ENCODE results near the gene NMT1.

The NMT1 gene

DNA sequence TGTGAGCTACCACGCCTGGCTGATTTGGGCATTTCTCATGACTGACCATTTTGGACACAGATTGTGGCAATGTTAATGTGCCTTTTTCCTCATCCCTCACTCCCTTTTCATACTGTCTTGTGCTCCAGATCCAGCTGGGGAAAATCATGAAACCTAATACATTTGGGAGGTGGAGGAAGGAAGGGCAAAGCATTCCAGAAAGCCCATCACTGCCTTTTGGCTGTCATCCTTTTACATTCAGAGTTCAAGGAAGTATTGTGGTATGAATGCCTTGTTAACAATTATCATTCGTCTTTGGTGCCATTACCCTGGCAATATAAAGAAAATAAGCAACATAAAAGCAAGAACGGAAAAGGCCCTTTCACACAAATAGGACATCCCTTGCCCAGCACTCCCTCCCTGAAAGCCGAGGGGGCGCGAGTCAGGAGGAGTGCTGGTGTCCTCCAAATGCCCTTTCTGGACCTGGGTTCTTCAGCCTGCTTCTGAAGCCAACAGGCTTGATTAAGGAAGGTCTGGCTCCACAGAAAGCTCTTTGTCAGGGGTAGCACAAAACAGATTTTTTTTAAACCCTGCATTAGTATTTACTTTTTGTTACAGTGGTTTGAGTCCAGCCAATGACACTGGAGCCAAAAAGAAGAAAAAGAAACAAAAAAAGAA, 20.1 kb downstream of the NMT1 start:
- DNase-seq (ENCODE audit: low spot score) = no peak

DNA sequence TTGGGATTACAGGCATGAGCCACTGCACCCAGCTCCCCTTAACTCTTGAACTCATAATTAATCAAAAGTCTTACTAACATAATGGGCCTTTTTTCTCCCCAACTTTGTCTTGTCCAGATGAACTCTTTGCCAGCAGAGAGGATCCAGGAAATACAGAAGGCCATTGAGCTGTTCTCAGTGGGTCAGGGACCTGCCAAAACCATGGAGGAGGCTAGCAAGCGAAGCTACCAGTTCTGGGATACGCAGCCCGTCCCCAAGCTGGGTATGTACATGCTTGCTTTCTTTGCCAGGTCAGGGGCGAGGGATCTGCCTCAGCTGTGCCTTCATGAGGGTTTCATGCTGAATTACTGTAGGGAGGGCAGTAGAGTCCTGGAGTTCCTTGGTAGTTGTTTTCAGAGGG, 25.3 kb downstream of the NMT1 start:
- peak; percentile 34 for DNase-seq (ENCODE audit: low spot score)

DNA sequence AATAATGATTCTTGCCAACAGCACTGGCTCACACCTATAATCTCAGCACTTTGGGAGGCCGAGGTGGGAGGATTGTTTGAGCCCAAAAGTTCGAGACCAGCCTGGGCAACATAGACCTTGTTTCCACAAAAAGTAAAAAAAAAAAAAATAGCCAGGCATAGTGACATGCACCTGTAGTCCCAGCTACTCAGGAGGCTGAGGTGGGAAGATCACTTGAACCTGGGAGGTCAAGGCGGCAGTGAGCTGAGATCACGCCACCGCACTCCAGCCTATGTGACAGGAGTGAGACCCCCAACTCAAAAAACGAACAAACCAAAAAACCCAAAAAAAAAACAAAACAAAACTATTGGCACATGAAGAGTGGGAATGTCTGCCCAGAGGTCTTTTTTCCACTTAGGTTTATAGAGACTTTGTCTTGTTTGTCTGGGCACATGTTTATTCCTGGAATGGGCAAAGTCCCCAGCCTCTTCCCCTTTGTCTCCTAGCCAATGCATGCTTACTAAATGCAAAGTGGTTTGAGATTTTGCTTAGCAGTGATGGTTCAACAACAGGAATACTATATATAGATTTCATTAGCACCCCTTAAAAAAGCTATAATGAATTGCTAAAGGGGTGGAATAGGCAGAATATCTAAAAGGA, 25.9 kb downstream of the NMT1 start:
- peak; percentile 34 for DNase-seq (ENCODE audit: low spot score)

DNA sequence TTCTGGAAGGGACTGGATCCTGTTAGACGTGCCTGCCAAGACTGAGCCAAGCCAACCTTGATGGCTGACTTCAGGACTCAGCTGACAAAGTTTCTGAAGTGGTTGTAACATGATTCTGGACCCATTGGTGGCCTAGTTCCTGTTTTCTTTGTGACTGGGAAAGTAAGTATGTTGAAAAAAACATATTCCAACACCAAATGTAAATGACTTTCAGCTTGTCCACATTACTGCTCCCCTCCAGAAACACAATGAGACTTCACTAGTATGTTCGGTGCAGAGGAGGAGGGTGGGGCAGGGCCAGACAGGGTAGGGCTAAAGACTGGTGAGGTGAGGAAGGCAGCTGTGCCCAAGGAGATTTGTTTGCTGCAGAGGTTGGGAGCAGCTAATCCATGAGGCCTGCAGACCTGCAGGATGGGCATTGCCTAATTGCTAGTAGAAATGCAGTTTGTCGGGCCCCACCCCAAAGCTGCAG, 26.4 kb downstream of the NMT1 start:
- DNase-seq (ENCODE audit: low spot score) = no peak

DNA sequence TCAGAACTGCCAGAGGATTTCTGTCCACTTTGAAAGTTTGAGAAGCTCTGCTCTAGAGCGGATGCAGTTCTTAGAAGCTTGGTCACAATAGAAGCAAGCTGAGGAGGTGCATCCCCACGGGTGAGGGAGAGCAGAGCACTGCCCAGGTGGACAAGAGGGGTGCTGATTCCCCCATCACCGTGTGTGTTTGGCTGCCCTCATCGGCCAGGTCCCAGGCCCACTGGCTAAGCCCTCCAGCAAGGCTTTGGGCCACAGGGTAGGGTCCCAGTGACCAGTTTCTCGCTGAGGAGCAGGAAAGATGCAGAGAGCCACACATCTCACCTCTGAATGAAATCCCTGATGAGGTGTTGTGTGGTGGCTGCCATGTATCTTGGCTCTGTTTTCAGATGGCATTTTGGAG, 26.9 kb downstream of the NMT1 start:
- DNase-seq (ENCODE audit: low spot score) = no peak

DNA sequence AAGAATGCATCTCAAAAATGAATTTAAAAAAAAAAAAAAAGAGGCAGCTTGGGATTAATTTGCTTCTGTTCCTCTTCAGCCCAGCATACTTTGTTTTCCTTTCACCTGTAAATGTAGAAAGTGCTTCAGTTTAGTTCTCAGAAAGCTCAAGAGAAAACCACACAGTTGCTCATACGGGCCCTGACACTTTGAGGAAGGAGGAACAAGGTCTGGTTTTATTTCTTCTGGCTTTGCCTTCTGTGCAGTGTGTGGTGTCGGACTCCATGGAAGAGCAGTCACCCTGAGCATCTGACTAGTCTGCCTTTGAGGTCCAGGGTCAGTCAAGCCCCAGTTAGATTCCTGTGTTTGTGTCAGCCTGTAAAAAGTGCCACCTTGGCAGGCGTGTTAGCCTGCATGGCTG, 27.6 kb downstream of the NMT1 start:
- no peak for DNase-seq (ENCODE audit: low spot score)

DNA sequence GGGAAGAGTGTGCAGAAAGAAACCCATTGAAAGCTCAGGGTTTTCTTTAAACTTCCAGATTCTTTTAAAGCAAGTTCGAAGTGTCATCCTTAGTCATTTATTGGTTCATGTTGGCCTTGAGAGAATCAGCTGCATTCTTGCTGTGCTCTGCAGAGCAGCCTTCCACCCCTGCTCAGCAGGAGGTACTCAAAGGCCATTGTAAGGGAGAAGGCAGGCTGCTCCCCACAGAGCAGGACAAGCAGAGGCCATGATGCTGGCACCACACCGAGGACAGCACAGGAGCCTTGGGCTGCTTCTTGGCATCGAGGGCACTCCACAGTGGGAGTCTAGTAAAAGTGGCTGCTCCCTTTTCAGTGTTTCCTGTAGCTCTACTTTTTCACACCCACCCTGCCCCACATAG, 29.6 kb downstream of the NMT1 start:
- DNase-seq (ENCODE audit: low spot score) = no peak

DNA sequence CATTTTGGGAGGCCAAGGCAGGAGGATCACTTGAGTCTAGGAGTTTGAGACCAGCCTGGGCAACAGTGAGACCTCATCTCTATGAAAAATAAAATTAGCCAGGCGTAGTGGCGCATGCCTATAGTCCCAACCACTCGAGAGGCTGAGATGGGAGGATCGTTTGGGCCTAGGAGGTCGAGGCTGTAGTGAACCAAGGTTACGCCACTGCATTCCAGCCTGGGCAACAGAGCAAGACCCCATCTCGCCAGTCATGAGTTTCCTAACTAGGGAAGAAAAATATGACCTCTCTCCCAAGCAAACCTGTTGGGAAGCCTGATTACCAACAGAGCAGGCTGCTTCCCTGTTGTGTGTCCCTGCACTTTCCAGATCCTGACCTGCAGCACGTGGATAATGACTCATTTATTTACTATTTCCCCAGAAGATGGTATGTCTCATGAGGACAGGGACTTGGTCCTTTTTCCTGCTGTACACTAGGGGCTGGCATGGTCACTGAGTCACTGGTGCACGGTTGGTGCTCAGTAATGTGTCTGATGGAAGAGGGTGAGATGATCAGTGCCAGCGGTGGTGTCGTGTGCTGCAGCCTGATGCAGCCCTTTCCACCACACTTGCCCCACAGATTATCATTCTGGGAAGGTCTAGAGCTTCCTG, 30.8 kb downstream of the NMT1 start:
- DNase-seq (ENCODE audit: low spot score) = no peak

DNA sequence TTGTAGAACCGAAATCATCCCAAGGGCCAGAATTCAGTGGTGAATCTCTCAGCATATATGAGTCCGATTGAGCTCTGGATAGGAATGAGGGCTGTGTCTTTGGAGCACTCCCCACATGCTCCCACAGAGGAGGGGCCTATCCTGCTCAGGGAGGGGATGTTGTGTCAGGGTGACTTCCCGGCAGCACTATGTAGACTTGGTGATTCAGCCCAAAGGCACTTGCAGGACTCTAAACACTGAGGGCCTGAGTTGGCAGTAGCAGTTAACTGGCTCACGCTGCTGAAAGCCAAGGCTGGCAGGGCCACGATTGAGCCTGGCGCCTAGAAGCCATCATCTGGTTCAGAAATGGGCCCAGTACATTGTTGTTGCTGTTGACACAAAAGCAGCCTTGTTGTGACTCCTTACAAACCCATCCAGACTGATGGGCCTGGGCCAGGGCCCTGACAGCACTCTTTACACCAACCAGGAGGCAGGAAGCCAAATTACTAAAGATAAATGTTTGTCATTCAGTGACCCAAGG, 31.9 kb downstream of the NMT1 start:
- DNase-seq (ENCODE audit: low spot score) = peak; percentile 98

DNA sequence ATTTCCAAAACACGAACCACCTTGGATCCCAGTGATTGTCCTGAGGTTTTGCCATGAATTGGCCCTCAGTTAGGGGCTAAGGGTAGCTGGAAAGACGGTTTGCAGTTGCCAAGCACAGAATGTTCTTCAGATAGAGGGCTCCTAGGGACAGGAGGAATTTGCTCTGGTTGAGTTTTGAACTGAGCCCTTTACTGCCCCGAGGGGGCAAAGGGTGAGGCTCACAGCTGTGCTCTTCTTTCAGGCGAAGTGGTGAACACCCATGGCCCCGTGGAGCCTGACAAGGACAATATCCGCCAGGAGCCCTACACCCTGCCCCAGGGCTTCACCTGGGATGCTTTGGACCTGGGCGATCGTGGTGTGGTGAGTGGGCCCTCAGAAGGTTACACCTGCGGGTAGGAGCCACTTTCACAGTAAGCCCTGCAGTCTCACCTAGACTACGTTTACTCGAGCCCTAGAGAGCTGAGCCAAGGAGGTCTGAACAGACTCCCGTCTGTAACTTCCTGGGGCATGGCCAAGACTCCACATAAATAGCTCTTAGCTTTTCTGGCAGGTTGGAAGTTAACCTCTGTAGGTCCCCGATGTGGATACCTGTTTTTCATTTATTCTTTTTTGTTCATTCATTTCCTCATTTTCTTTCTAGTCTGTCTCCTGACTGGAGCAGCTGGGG, 32.5 kb downstream of the NMT1 start:
- DNase-seq (ENCODE audit: low spot score) = no peak

DNA sequence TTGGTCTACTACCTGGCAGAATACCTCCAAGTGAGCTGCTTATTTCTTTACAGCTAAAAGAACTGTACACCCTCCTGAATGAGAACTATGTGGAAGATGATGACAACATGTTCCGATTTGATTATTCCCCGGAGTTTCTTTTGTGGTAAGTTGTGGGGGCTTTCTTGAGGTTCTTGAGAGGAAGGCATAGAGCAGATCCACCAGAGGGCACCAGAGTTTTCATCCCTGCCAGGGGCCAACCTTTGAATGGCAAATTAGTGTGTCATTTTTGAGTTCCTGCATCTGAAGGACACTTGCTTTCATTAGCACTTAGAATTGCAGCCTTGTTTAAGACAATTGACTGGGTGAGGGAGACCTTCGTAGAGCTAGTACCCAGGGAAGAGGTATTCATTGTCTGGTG, 35.0 kb downstream of the NMT1 start:
- no peak for DNase-seq (ENCODE audit: low spot score)

DNA sequence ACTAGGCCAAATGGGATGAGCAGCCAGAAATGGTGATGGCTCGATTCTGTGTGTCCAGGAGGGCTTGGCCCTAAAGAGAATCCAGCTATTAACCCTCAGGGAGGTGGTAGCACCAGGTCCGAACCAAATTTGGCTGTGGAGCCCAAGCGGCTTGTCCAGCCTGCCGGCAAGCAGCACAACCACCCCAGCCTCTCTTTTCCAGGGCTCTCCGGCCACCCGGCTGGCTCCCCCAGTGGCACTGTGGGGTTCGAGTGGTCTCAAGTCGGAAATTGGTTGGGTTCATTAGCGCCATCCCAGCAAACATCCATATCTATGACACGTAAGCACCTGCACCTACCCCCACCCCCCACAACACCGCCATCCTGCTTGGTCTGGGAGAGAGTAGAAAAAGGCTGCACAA, 35.8 kb downstream of the NMT1 start:
- DNase-seq (ENCODE audit: low spot score) = no peak

DNA sequence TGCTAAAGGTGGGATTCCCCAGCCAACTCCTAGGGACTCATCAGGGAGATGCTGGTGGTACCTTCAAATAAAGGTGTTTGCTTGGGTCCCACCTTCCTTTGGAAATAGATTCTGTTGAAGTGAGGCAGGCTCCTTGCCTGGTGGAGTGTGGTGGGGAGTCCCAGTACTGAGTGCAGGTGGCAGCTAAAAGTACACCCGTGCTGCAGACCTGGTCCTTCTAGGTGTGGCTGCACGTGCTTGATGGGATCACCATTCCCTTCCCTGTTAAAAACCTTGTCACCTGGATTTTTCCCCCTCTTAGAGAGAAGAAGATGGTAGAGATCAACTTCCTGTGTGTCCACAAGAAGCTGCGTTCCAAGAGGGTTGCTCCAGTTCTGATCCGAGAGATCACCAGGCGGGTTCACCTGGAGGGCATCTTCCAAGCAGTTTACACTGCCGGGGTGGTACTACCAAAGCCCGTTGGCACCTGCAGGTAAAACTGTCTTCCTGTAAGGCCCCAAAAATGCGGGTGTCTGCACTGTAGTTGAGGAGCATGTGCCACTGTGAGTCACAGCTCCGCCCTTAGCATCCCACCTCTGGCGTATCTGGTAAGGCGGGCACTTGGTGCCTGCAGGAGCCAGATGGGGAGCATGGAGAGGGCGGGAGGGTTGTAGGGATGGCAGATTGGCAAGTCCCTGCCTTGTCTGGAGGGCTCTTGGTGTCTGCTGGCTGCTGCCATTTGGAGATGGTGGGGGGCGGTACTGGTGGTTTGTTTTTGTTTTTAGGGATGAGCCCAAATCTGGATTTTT, 37.2 kb downstream of the NMT1 start:
- DNase-seq (ENCODE audit: low spot score) = no peak

DNA sequence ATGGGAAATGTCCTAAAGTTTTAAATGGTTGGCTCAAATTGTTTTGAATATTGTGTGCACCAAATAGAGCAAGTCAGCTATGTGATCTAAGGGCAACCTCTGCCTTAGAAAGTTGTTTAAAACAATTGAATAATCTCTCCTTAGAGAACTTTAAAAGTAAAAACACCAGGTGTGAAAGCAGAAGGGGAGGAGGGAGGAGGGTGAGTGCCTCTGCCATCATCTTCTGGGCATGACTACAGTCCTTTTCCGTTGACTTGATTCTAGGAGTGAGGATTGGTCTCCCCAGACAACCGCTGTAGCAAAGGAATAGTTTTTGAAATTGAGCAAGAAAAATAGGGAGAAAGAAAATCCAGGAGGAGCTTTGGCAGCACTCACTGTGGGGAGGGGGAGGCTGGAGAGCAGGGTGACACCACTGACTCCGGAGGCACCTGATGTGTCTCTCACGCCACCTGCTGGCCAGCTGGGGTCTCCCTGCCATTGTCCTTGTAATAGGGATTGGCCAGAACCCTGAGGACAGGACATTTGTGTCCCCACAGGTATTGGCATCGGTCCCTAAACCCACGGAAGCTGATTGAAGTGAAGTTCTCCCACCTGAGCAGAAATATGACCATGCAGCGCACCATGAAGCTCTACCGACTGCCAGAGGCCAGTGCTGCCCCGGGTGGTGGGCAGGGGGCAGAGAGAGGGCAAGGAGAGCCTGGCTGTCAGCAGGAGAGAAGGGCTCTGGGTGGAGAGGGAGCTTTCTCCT, 37.9 kb downstream of the NMT1 start:
- peak; percentile 70 for DNase-seq (ENCODE audit: low spot score)

DNA sequence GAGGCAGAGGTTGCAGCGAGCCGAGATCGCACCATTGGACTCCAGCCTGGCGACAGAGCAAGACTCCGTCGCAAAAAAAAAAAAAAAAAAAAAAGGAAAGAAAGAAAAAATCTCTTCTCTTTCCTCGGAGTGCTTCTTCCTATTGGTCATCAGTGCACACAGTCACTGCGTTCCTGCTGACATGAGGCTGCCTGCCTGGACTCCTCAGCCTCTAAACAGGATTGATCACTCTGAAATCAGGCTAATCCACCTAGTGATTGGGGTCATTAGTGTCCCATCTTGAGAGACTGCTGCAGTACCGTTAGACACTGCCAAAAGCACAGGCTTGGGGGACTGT, 40.4 kb downstream of the NMT1 start:
- no peak for DNase-seq (ENCODE audit: low spot score)

DNA sequence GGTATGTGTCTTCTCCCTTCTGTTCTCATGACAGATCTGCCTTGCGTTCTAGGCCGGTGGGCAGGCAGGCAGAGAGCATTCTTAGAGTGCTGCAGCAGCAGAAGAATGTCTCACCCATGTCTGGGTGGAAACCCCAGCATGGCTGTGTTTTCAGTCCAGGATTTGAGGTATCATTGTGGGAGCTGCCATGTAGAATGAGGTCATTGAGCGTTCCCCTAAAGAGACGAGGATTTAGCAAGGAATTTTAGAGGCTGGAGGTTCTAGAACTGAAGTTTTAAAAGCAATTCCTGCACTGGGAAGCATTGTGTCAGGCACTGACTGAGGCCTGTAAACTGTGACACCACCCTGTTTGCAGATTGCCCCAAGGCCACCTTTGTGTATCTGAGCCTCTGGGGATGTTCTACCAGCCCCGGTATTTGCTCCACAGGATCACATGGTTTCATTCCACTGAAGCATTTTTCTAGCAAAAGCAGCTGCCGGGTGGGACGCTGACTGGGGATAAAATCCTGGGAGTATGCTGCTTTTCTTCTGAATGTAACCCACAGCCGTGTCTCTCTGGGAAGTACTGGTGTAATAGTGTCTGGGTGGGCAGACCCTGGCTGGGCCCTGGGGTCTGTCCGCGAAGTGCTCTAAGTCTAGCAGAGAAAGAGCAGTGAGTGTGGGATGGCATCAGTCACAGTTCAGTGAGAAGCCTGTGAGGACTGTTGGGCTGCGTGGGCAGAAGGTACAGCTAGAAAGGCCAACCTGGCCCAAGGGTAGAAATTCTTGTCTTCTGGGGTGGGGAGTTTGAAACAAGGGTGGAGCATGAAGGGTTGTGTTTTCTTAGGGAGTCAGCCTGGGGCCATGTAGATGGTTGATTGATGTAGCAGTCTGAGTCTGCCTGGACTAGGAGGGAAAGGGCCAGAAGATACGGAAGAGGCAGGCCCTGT, 41.0 kb downstream of the NMT1 start:
- no peak for DNase-seq (ENCODE audit: low spot score)

DNA sequence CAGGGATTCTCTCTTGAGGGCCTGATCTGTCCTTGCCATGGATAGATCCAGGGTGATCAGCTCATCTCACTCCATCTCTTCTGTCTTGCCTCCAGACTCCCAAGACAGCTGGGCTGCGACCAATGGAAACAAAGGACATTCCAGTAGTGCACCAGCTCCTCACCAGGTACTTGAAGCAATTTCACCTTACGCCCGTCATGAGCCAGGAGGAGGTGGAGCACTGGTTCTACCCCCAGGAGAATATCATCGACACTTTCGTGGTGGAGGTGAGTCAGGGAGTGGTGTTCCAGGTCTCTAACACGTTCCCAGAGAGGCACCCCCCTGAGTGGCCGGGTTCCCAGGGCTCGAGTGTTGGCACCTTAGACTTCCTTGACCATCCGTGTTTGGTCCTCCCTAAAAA, 41.7 kb downstream of the NMT1 start:
- no peak for DNase-seq (ENCODE audit: low spot score)

DNA sequence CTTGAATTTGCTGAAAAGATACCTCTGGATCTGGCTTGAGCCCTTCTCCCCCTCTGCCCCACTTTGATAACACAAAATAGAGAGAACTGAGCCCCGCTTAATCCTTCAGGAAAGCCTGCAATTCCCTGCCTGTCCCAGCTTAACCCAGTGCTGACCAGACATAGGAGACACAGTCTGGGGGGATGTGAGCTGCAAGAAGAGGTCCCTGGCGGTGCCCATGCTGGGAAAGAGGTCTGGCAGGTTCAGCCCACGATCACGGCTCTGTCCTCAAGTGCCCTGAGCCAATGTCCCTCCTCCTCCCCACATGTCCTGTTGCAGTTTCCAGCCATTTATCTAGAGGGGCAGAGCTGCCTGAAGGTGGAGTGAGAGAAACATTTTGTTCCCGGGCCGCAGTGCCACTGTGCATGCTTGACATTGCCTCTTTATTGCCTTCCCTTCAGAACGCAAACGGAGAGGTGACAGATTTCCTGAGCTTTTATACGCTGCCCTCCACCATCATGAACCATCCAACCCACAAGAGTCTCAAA, 42.2 kb downstream of the NMT1 start:
- DNase-seq (ENCODE audit: low spot score) = no peak

DNA sequence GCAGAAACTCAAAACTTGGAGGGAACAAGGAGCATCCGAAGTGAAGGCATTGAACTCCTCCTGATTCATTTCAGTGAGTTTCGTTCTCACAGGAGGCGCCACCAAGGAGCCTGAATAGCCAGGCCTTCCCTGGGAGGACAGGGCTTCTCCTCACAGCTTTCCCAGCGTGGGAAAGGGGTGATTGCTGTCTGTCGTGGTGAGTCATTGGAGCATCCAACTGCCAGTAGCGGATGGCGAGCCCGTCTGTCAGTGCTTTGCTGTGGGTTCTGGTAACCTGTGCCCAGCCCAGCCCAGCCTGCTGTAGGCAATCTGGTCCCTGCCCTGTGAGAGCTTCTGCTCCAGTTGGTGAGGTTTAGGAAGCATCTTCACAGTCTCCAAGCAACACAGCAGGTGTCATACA, 42.9 kb downstream of the NMT1 start:
- no peak for DNase-seq (ENCODE audit: low spot score)

DNA sequence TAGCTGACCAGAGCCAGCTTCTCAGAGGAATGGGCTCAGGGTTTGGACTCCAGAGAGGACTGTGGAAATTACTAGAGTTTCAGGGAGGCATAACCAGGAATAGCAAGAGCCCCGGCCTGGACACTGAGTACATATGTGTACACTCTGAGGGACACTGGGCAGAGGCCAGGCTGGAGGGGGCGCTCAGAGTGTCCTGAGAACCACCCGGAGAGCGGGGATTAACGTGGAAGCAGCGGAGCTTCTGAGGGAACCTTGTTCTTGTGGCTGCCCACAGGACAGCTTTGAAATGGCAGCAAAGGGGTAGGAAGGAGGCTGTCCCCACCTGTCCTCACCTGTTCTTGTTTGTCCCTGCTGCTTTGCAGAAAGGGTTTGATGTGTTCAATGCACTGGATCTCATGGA, 43.4 kb downstream of the NMT1 start:
- no peak for DNase-seq (ENCODE audit: low spot score)

All from putamen (tissue), 1 donor.